ENCODE data around the gene CTNNA3.

Gene CTNNA3

DNA sequence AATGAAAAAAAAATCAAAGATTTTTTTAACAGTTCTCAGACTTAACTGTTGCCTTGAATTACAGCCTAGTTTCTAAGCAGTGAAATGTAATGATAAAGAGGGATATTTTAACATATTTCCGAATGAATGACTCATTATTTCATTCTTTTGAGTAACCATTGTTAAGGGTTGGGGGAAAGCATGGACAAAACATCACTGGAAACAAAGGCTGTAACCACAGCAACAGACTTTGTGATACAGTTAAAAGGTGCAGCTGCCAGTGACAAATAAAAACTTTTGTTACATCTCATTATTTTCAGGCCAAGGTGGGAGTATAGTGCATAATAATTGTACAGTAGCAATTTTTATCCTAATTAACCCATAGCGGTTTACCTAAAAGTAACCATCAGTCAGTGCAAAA lies 597.5 kb downstream of the CTNNA3 start:
- DNase-seq = no peak

DNA sequence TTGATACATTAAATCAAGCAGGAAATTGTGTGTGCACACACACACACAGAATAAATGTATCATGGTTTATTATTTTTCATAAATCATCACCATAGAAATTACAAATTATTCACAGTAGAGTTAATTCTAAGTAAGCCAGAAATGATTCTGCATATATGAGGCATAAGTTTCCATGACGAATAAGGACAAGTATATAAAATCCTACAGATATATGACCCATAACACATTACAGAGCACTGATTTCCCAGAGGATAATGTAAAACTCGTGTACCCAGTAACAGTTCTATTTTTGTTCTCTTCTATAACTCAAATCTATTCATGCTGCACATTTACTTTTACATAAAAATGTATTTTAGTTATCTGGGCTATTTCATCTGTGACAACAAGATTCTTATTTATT lies 600.5 kb downstream of the CTNNA3 start:
- DNase-seq = no peak

DNA sequence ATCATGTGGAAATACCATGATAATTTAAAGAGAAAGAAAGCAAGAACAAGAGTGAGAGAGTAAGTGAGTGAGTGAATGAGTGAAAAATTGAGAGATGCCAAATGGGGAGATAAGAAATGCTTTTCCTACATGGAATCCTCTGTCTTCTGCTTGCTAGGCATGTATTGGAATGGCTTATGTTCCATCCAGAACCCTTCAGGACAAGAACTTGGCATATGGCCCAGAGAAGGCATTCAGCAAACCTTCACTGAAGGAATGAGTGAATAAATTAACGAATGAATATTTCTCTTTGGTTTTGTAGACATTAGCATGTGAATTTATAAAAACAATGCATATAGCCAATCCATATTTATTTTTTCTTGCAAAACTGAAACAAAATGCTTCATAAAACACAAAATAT lies 608.0 kb downstream of the CTNNA3 start:
- DNase-seq = no peak

DNA sequence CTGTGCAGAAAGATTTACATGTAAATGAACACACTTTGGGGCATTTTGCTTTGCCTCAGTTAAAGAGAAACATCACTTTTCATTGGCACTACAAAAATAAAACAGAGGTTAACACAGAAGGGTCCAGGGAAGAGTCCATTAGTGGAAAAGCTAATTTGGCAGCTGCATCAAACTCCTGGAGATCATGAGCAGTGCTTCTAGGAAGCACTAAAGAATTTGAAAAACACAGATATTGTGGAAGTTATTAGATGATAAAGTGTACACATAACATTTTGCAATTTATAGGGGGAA lies 608.9 kb downstream of the CTNNA3 start:
- no peak for DNase-seq

DNA sequence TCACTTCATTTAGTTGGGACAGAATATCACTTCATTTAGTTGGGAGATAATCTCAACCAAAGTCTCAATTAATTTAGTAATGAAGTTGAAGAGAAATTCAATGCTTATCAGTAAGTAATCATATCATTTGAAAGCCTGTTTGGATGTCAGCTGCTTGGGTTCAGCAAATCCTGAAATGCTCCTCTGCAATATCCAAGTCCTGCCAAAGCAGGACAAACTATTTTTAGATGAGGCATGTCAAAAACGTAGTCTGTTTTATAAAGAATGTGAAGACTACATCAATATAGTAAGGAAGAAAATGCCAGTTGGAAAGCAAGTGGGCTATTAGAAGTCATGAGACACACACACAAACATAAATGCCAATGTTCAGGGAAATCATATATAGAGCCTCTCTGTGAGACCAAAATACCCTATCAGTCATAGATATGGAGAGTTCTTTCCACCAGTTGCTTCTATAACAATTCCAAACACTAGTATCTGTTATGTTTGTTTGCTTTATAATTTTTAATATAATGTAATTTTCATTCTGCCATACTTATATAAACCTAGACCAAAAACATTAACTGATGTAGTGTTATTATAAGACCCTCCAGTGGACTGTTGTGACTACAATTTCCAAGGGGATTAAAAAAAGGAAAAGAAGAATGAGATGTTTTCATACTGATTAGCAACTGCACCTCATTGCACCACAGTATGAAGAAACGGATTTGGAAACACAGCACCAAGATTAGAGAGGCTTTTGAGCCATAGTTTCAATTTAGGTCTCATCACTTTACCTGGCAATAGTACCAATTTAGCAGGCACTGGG lies 609.5 kb downstream of the CTNNA3 start:
- no peak for DNase-seq

DNA sequence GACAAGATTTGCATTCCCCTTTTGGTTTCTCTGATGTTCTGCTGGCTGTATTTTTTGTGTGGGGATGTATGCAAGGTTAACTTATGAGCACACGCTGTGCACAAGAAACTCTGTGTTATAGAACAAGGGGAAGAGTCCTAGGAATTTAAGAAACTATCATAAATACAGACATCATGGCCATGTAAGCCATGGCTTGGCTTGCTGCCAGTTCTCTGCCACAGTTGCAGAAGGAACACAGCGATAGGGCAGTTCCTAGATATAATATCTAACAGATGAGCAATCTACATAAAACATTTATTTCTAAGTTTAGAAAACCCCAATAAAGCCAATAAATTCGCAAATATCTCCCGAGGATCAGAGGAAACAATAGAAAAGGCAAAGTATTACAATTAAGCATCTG lies 616.9 kb downstream of the CTNNA3 start:
- no peak for DNase-seq

DNA sequence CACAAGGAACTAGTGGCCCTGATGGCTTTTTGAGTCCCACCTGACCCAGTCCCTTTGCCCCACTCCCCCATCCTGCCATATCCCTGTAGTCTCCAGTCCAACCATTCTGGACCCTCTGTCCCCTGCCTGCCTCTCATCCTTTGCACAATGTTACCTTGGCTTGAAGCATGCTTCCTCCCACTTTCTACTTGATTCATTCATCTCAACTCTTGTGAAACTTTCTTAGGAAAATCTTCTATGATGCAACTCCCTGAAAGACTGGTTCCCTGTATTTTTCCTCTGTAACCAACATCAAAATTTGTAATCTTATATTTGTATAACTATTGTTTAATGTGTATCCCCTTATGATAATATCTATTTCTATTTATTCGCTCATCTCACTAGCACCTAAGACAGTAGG lies 618.6 kb downstream of the CTNNA3 start:
- no peak for DNase-seq

DNA sequence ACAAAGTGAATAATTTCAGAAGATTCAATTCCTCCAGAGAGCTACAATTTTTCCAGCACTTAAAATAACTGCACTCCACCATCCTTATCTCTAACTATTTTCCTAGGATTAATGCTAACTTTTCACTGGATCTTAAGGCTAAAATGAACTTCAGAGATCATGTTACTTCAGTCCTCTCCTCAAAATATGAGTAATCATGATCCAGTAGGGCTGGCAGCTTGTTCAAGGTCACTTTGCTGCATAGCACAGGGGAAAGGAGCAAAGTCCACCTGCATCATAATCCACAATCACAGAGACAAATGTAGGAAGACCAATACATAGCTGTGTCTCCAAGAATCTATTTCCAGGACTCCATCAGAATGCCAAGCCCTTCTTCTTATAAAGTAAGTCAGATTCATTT lies 619.9 kb downstream of the CTNNA3 start:
- DNase-seq = no peak

DNA sequence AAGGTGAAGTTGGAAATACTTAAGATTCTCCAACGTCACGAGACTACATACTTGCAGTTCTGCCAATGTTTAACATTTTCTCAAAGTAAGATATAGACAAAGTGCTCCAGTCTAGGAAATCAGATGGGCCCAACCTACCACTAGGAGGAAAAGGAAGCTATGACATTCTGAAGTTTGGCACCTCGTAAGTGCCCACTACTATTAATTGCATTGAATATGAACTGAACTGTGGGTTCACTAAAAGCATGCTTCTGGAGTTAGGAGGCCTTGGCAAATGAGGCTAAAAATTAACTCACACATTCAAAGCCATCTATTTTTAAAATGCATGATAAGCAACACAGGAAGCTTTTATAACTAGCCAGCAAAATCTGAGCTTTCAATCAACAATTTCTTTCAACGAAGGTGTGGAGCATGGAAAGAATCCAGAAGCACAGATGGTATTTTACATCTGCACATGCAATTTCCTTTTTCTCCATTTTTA lies 620.5 kb downstream of the CTNNA3 start:
- no peak for DNase-seq

DNA sequence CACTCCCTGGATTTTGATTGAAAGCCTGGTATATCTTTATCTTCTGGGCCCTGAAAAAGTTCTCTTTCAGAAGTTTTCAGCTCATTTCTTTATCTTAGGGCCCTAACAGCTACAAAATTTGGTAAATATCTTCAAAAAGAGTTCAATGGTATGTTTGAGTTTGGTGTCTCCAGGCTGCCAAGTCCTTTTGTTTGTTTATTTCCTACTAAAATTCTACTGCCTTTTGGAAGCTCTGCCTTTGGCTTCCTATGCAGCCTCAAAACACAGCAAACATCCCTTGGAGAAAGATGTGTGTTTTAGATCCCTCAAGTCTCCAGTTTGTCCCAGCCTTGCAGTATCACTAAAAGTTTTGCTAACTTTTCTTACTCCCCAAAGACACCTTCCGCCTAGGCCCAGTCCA lies 623.3 kb downstream of the CTNNA3 start:
- no peak for DNase-seq

DNA sequence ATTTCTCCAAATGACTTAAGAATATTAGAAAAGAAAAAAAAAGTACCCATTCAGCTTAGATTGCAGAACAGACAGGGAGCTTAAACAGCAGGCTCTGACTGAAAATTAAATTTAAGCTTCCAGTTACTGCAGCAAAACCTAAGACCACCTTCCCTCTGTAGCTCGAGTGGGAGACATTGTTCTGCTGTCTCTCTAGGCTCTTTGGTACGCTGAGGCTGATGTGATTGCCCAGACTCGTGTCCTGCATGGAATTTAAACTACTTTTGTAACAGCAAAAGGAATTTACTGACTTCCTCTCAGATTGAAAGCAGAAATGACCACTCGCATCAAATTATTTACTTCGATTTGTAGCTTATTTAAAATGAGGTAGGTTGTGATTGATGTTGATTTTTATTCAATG lies 645.6 kb downstream of the CTNNA3 start:
- no peak for DNase-seq

DNA sequence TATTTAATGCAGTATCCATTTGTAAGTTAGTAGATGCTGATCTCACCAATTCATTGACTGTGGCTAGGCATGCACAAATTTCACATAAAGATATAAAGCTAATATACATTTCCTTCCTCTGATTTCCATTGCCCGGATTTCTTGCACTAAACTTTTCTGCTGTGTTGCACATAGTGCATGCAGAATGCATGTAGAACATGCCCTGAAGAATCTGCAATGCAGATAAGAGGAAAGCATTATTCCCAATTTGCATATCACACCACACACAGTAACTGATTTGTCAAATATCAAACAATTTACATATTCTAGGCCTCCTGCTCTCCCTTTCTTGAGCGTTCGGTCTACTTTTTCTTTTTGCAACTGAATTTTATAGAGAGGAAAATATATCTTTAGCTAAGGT lies 646.0 kb downstream of the CTNNA3 start:
- no peak for DNase-seq

DNA sequence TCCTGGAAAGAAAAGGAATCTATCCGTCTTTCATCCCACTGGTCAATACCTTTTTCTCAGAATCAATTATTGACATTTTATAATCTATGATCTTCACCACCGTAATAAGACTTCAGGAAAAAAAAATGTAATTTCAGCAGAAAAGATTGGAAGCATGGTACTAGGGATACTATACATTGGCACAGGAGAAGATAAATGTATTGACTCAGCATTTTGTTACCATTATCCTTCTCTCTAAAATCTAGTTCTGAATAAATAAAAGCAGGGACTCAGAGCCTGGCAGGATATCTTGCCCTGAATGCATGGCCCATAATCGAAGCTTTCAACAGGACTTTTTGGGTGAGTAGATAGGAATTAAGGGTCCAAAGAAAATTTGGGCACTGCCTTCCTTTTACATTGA lies 649.5 kb downstream of the CTNNA3 start:
- DNase-seq = no peak

DNA sequence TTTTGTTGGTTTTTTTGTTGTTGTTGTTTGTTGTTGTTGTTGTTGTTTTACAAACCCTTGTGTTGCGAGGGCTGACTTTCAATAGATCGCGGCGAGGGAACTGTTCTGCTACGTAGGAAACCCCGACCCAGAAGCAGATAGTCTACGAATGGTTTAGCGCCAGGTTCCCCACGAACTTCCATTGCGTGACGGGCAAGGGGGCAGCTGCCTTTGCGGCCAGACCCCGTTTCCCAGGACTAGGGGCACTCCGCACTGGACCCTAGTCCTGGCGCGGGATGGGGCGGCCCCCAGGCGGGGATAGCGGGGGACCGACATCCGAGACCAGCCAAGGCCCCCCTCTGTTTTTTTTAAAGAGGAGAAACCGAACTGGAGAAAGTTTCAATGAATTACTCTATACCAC lies 650.6 kb downstream of the CTNNA3 start:
- DNase-seq = no peak

DNA sequence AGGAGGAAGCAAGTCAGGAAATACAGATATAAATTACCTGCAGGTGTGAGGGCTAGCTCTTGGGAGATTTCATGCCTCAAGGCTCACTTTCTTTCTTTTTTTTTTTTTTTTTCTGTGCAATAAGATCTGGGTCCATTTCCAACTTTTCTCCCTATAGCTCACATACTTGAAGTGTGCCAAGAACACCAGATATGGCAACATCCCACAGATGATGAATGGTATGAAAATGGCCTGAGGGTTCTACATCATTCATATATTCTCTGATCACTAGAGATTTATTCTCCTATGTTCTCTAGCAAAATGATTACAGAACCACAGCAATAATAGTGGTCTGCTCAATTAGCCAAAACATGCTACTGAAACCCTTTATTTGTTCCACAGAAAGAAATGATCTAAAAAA lies 653.0 kb downstream of the CTNNA3 start:
- no peak for DNase-seq

DNA sequence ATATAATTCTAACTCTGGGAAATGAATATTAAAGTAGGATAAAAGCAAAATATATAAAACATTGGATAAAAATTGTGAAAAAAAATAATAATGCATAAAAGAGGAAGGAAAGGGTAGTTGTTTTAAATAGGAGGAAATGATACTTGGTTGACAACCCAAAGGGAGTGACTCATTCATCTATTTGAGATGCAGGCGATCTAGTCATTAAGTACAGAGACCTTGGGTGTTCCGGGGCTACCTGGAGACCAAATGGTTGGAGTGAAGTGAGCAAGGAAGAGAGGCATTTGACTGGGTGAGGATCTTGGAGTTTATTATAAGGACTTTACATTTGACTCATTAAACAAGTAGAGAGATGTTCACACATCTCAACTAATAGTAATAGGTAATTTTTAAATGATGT lies 659.2 kb downstream of the CTNNA3 start:
- DNase-seq = no peak

DNA sequence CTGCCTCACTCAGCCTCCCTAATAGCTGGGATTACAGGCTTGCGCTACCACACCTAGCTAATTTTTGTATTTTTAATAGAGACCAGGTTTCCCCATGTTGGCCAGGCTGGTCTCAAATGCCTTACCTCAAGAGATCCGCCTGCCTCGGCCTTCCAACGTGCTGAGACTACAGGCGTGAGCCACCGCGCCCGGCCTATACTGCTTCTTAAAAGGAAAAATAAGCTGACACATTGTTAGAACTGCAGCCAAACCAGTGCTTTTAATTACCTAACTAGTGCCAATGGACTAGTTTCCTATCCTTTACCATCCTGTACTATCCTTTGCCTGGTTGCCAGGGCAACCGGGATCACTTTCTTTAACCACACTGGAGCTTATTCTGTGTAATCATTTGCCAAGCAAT lies 662.1 kb downstream of the CTNNA3 start:
- DNase-seq = no peak

DNA sequence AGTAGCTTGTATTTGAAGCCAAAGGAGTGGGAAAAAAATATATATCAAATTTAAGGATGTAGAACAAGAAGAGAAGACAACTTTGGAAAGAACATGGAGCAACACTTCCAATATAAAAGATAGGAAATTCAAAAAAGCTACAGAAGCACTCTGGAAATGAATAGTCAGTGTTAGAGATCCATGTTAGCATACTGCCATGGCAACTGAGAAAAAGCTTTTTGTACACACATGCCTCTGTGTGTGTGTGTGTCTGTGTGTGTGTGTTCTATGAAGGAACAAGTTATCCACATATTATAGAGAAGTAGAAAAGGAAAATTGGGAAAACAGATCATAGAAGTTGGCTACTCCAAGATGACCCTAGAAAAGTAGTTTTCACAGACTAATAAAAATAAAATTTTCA lies 673.9 kb downstream of the CTNNA3 start:
- DNase-seq = no peak

DNA sequence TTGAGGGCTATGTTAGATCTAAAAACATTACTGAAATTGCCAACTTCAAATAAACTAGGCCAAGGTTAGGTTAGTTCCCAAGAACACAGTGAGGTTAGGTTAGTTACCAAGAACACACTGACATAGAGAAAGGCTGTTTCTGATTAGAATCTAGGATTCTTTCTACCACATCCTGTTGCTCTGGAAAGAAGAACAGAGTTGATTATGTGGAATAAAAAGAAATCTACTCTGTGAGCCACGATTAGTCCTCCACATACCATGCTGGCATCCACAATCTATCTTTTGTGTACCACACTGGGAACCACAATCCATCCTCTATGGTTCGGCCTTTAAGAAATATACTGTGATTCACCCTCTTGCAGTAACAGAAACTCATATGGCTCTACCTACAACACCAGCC lies 678.8 kb downstream of the CTNNA3 start:
- DNase-seq = no peak

DNA sequence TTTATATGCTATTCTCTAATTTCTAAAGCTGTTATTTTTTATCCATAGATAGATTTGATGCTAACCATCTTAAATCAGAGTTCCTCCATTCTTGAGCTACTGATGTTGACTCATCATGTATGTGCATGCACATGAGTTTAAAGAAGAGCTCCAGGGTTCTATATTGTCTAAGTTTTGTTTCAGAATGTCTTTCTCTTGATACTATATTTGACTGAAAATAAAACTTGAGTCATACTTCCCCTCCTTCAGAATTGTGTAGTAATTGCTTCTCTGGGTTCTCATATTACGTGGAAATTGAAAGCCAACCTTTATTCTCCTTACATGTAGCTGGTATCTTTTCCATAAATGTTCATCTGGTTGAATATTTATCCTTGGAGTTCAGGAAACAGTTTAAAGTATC lies 680.8 kb downstream of the CTNNA3 start:
- DNase-seq = no peak

DNA sequence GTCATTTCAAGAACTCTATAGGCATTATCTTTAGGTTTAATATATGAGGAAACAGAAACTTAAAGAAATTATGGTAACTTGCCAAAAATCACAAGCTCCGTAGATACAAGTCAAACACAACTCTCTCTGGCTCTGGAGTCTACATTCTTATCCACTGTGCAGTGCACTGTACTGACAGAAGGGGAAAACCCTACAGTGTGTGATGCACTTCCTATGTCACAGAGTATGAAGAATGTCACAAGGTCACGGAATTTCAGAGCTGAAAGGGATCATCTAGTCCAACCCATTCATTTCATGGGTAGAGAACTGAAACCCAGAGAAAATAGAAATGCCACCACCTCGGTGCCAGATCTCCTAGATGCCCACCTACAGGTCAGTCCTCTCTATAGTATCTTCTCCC lies 684.0 kb downstream of the CTNNA3 start:
- no peak for DNase-seq

DNA sequence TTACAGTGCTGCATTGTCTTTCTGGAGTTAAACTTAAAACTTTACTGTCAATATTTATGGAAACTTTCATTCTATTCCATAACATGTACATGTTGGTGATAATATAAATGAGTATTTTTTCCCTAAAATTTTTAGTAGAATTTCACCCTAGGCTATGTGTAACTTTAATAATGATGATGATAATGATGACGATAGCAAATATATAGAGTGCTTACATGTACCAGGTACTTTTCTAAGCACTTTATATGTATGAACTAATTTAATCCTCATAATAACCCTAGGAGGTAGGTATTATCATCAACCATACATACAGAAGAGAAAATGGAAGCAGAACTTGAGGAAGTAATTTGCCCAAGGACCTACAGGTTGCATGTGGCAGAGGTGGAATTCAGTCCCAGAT lies 684.5 kb downstream of the CTNNA3 start:
- no peak for DNase-seq

DNA sequence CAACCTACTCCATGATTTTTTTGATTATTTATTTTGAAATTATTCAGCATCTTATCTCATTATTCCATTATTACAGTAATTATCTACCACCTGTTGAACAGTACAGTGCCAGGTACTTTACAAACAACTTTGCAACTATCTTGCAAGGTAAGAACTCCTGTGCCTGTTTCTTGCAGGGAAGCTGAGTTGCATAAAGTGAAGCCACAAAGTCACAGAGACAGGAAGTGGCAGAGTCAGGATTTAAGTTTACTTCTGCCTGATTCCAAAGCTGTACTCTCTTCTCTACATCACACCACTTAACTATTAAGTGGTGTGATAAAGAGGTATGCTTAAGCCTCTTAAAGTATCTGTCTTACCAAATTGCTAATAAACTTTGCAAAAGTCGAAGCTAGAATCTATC lies 690.0 kb downstream of the CTNNA3 start:
- DNase-seq = no peak

DNA sequence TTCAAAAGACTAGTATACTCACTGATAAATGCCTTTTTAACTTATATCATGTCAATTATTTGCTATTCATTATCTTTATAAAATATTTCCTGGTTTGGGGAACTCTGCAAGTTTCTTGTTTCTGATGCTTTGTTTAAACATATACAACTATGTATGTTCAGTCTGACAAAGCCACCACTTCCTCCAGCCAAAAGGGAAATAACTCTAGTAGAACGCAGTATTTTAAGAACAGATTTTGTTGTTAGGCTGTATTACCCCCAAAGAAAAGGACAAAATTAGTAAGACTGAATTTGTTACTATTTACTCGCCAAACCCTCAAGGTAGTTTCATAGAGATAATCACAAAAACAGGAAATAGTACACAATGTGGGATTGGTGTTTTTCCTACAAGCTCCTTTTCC lies 691.3 kb downstream of the CTNNA3 start:
- no peak for DNase-seq

DNA sequence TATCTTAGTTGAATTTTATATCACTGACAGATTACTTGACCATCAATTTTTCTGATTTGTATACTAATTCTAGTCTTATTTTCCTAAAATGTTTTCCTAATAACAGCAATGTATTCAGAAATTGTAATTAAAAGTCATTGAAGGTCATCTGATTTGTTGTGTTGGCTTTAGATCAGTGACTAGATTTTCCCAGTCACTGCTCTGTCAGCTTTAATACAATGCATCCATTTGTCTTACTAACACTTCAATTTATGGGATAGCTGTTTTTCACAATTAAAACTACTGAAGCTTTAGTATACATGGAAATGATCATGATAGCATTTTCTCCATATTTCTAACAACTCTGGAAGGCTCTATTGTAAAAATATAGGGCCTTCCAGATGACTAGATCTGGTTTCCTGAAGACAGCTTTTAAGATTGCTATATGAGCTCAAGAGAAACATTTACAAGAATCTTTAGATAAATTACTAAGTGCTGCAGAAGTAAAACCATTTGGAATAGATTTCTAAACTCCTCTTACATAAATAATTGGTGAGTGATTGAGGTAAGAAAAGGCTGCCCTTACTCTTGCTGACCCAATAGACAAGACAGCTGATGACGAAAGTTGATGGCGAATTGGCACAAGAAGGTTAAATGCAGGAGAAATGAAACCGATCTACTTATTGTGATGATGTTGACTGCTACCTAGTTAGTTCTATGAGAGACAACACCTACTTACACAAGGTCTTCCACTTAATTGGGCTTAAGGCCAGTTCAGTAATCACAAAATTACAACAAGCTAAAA lies 696.0 kb downstream of the CTNNA3 start:
- DNase-seq = no peak

Data from DMS79 (cell line).